ENCODE data around the gene EXOSC7.

EXOSC7 gene

GRCh38 chr3:44957986-44958385 is 18.1 kb upstream of the EXOSC7 start:
- TF ChIP-seq SNAI2 (CRISPR knock-in tag; IDR thresholded peaks at IDR 0.05) (no peak), OSR1 (CRISPR knock-in tag; IDR thresholded peaks at IDR 0.05) (no peak), CSRNP3 (CRISPR knock-in tag; IDR thresholded peaks at IDR 0.05) (no peak), CSDC2 (CRISPR knock-in tag; IDR thresholded peaks at IDR 0.05) (no peak), ZFP30 (CRISPR knock-in tag; IDR thresholded peaks at IDR 0.05) (no peak)
- no peak for ATAC-seq

- no peak for ATAC-seq
- no peak for TF ChIP-seq TCF4 (CRISPR knock-in tag; IDR thresholded peaks at IDR 0.05; ENCODE audit: borderline replicate concordance)
- TF ChIP-seq PATZ1 (CRISPR knock-in tag; IDR thresholded peaks at IDR 0.05; ENCODE audit: borderline replicate concordance) = no peak
- no peak for TF ChIP-seq CSRNP3 (CRISPR knock-in tag; IDR thresholded peaks at IDR 0.05)
- TF ChIP-seq OSR1 (CRISPR knock-in tag; IDR thresholded peaks at IDR 0.05) = no peak
- TF ChIP-seq TOX (CRISPR knock-in tag; IDR thresholded peaks at IDR 0.05; ENCODE audit: borderline replicate concordance) = no peak
- no peak for TF ChIP-seq BACH2 (CRISPR knock-in tag; IDR thresholded peaks at IDR 0.05; ENCODE audit: borderline replicate concordance)
- no peak for TF ChIP-seq ZFP30 (CRISPR knock-in tag; IDR thresholded peaks at IDR 0.05)
- no peak for TF ChIP-seq CSDC2 (CRISPR knock-in tag; IDR thresholded peaks at IDR 0.05)
- no peak for TF ChIP-seq ZNF70 (CRISPR knock-in tag; IDR thresholded peaks at IDR 0.05)
- no peak for TF ChIP-seq RARB (CRISPR knock-in tag; IDR thresholded peaks at IDR 0.05)
- no peak for TF ChIP-seq ARNTL (CRISPR knock-in tag; IDR thresholded peaks at IDR 0.05; ENCODE audit: borderline replicate concordance, low read depth)
- no peak for TF ChIP-seq GLIS3 (CRISPR knock-in tag; IDR thresholded peaks at IDR 0.05)
- no peak for TF ChIP-seq SNAI2 (CRISPR knock-in tag; IDR thresholded peaks at IDR 0.05)
- TF ChIP-seq ISL1 (CRISPR knock-in tag; IDR thresholded peaks at IDR 0.05) = no peak
Measured at GRCh38 chr3:44958386-44958785, 17.7 kb upstream of the EXOSC7 start.

- no peak for TF ChIP-seq CSDC2 (CRISPR knock-in tag; IDR thresholded peaks at IDR 0.05)
- no peak for TF ChIP-seq POU6F1 (CRISPR knock-in tag; IDR thresholded peaks at IDR 0.05; ENCODE audit: borderline replicate concordance, low read depth)
- no peak for TF ChIP-seq ESRRG (CRISPR knock-in tag; IDR thresholded peaks at IDR 0.05)
- TF ChIP-seq TSHZ2 (CRISPR knock-in tag; IDR thresholded peaks at IDR 0.05) = no peak
- no peak for ATAC-seq
Measured at GRCh38 chr3:44960387-44961026, 15.5 kb upstream of the EXOSC7 start.

- ATAC-seq = no peak
Measured at GRCh38 chr3:44961888-44962287, 14.2 kb upstream of the EXOSC7 start.

More at GRCh38 chr3:44961888-44962287, 14.2 kb upstream of the EXOSC7 start:
- TF ChIP-seq ZFP30 (CRISPR knock-in tag; IDR thresholded peaks at IDR 0.05) (no peak), SNAI2 (CRISPR knock-in tag; IDR thresholded peaks at IDR 0.05) (no peak), RARB (CRISPR knock-in tag; IDR thresholded peaks at IDR 0.05) (no peak), POU6F1 (CRISPR knock-in tag; IDR thresholded peaks at IDR 0.05; ENCODE audit: borderline replicate concordance, low read depth) (no peak), GLIS3 (CRISPR knock-in tag; IDR thresholded peaks at IDR 0.05) (no peak), TCF4 (CRISPR knock-in tag; IDR thresholded peaks at IDR 0.05; ENCODE audit: borderline replicate concordance) (no peak), BACH2 (CRISPR knock-in tag; IDR thresholded peaks at IDR 0.05; ENCODE audit: borderline replicate concordance) (no peak), ZNF8 (CRISPR knock-in tag; IDR thresholded peaks at IDR 0.05) (no peak), ZNF70 (CRISPR knock-in tag; IDR thresholded peaks at IDR 0.05) (no peak), ZNF565 (CRISPR knock-in tag; conservative IDR thresholded peaks at IDR 0.05; ENCODE audit: low read depth) (no peak), CSDC2 (CRISPR knock-in tag; IDR thresholded peaks at IDR 0.05) (no peak)
